Keratinocyte (primary cell): ENCODE data around the gene INS.
"Not testable (repeated sequence)": the region's sequence is repeated elsewhere in the genome, so short reads cannot be mapped to it uniquely, and the experiment has no call there.

Experiments used
- CTCF ChIP-seq, 3 experiments: IDR thresholded peaks in 1 of 3; conservative IDR thresholded peaks in 1 of 3; optimal IDR thresholded peaks in 1 of 3; 2 replicates in 2 of 3; 3 replicates in 1 of 3; pipeline versions ENCODE3 to v1.5.1; 2011; ENCODE audit warnings: low read length in 3 of 3, mild to moderate bottlenecking in 3 of 3, moderate library complexity in 2 of 3, control low read depth in 1 of 3, inconsistent platforms in 1 of 3; ENCODE audit not compliant: insufficient read depth in 2 of 3; ENCODE audit errors: extremely low read depth in 1 of 3
- EZH2 ChIP-seq: IDR thresholded peaks from one replicate; pipeline ENCODE4 v1.6.1; 2012; ENCODE audit warnings: inconsistent platforms, mild to moderate bottlenecking, low read length, moderate library complexity

DNA sequence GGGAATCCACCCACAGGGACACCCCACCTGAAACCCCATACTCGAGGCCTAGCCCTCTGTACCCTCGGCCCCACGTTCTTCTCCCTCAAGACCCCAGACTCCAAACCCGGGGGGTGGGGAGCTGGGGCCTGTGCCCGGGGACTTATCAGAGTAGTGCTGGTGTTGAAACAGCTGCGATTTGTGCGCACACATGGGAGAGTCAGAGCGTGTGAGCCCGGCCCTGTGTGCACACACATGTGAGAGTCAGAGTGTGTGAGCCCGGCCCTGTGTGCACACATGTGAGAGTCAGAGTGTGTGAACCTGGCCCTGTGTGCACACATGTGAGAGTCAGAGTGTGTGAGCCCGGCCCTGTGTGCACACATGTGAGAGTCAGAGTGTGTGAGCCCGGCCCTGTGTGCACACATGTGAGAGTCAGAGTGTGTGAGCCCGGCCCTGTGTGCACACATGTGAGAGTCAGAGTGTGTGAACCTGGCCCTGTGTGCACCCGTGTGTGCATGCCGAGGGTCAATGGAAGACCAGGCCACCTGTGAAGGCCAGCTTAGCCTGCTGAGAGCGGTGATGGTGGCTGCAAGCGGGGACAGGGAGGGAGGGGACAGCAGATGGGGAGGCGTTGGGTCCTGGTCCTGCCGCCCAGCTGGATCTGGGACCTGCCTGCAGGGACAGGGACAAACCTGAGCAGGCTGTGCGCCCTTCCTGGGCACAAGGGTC, 33.0 kb upstream of the INS start:
- TF ChIP-seq CTCF (optimal IDR thresholded peaks at IDR 0.05 in 1 of 3, IDR thresholded peaks at IDR 0.05 in 1 of 3, conservative IDR thresholded peaks at IDR 0.05 in 1 of 3; ENCODE audit: extremely low read depth in 1 of 3, insufficient read depth in 2 of 3, low read length in 3 of 3); EZH2: not testable (repeated sequence)
